HEK293 (cell line): ENCODE results near the gene BMAL1.

Experiments
- ELK4 ChIP-seq: IDR thresholded peaks from 2 replicates; pipeline ENCODE4 v1.6.1; 2011; ENCODE audit warnings: mild to moderate bottlenecking, low read depth, low read length, borderline replicate concordance
- IKZF3 ChIP-seq: fragments of 450-650 bp; IDR thresholded peaks from 2 replicates; pipeline ENCODE4 v1.5.0; 2018; ENCODE audit warnings: missing biosample characterization, mild to moderate bottlenecking, missing genetic modification characterization, moderate library complexity
- RBAK ChIP-seq: fragments of 450-650 bp; formaldehyde crosslinking; IDR thresholded peaks from 2 replicates; pipeline ENCODE4 v1.5.1; 2016; ENCODE audit warnings: missing biosample characterization, missing genetic modification characterization
- SP7 ChIP-seq: fragments of 450-650 bp; formaldehyde crosslinking; IDR thresholded peaks from 2 replicates; pipeline ENCODE4 v1.5.1; 2016; ENCODE audit warnings: missing biosample characterization, missing genetic modification characterization
- YY1 ChIP-seq: fragments of 450-650 bp; formaldehyde crosslinking; IDR thresholded peaks from 2 replicates; pipeline ENCODE4 v1.5.1; 2018; ENCODE audit warnings: missing biosample characterization, missing genetic modification characterization
- ZBTB20 ChIP-seq: fragments of 450-650 bp; formaldehyde crosslinking; IDR thresholded peaks from 2 replicates; pipeline ENCODE4 v1.5.1; 2016; ENCODE audit warnings: missing biosample characterization, missing genetic modification characterization
- TF ChIP-seq, protein P1 (sequence below): fragments of 450-650 bp; formaldehyde crosslinking; IDR thresholded peaks from 2 replicates; pipeline ENCODE4 v1.5.1; 2016; ENCODE audit warnings: missing biosample characterization, missing genetic modification characterization

DNA sequence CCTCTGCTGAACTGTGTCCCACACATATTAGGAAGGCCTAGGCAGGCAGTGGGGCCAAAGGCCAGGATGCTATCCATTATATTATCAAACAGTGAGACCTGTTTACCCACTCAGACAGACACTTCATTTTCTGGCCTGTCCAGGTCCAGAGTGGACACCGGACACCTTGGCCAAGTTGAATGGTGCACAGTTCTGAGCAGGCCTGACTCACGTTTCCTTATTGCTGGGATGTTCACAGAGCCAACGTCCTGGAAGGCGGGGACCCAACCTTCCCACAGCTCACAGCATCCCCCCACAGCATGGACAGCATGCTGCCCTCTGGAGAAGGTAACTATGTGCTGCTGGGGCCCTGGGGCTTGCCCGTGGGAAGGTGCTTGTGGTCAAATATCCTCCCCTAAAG lies 98.8 kb downstream of the BMAL1 start:
- no peak for TF ChIP-seq ELK4
- TF ChIP-seq, protein P1, sequence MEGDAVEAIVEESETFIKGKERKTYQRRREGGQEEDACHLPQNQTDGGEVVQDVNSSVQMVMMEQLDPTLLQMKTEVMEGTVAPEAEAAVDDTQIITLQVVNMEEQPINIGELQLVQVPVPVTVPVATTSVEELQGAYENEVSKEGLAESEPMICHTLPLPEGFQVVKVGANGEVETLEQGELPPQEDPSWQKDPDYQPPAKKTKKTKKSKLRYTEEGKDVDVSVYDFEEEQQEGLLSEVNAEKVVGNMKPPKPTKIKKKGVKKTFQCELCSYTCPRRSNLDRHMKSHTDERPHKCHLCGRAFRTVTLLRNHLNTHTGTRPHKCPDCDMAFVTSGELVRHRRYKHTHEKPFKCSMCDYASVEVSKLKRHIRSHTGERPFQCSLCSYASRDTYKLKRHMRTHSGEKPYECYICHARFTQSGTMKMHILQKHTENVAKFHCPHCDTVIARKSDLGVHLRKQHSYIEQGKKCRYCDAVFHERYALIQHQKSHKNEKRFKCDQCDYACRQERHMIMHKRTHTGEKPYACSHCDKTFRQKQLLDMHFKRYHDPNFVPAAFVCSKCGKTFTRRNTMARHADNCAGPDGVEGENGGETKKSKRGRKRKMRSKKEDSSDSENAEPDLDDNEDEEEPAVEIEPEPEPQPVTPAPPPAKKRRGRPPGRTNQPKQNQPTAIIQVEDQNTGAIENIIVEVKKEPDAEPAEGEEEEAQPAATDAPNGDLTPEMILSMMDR: no peak
- TF ChIP-seq SP7 (tag by site-specific recombination): no peak
- TF ChIP-seq ZBTB20 (tag by site-specific recombination): no peak
- TF ChIP-seq YY1 (tag by site-specific recombination): no peak
- TF ChIP-seq RBAK (tag by site-specific recombination): no peak
- TF ChIP-seq IKZF3 (tag by site-specific recombination): no peak
